ENCODE data around the gene TLK2.

- TF ChIP-seq CTCF (IDR thresholded peaks at IDR 0.05) (no peak), EP300 (IDR thresholded peaks at IDR 0.05) (no peak), POLR2A (IDR thresholded peaks at IDR 0.05) (no peak)
Observed at GRCh38 chr17:62644487-62645173, 166.0 kb downstream of the TLK2 start.

Data from sigmoid colon (tissue), 4 donors.